ENCODE results near the gene ADSS1.

DNA sequence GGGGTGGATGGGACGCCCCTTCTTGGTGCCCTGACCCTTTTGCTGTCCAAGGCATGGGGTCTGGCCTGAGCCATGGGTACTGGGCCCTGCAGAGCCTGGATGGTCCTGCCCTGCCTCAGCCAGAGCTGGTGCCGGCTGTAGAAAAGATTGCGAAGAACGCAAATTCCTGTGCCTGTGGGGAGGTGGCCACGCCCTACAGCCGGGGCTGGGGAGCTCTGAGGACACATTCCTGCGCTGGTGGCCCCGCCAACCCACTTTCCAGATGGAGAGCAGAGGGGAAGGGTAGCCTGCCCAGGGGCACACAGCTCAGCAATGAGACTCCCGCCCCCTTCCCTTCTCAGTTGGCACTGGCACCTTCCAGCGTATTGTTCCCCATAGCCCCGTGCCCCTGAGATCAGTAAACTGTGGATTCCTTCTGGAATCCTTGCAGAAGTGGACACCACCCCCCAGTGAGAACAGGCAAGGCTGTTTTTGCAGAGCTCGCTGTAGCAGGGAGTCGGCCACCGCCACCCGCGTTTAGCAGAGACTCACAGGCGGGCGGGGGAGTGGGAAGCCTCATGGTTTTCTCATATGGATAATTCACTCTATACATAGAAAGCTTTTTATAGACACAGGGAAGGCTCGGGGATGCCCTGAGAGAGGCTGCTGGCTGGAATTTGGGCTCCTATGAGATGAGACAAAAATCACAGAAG lies 26.0 kb upstream of the ADSS1 start:
- TF ChIP-seq CTCF (IDR thresholded peaks at IDR 0.05; ENCODE audit: low read depth, low read length, poor library complexity, severe bottlenecking) (no peak), EZH2phosphoT487 (IDR thresholded peaks at IDR 0.05; ENCODE audit: borderline replicate concordance, low read length) (no peak)
